HCT116 (cell line): ENCODE data around the gene KRTAP6-1. TPM values are rescaled to one million over a fixed set of nuclear protein-coding genes. Genes with fewer than 3 reads are reported as not detected.

Source experiments
- ATAC-seq: fragments of 200-7000 bp; cut with Tn5 transposase; 2 replicates; pipeline ENCODE4 v1.9.1; 2020; ENCODE audit warnings: mild to moderate bottlenecking, moderate library complexity
- BruUV-seq: library from RNA; stranded (reverse); fragments of 400-500 nt; replicated peaks from 2 replicates; lab custom pipeline; 2021; lab: Mats Ljungman, UMichigan
- CTCF ChIA-PET: fragments of 300-600 bp; sonication (Branson Sonifier 250); formaldehyde crosslinking; loops from one replicate; lab custom pipeline; 2021; ENCODE audit warnings: antibody characterized with exemption; lab: Charles Lee
- POLR2A ChIA-PET: fragments of 300-600, 350-600 bp; sonication (Branson Sonifier 250); formaldehyde crosslinking; loops from one replicate; lab custom pipeline; 2021; ENCODE audit warnings: antibody characterized with exemption; lab: Charles Lee
- RAD21 ChIA-PET, 2 experiments: fragments of 300-600 bp; sonication (Branson Sonifier 250); formaldehyde crosslinking; loops; one replicate each; lab custom pipeline; 2023; ENCODE audit warnings: low total read pairs in 2 of 2; ENCODE audit not compliant: uncharacterized antibody in 2 of 2, unreplicated experiment in 2 of 2, low non-redundant PET in 1 of 2; lab: Charles Lee
- DNase-seq: peaks from one replicate; pipeline ENCODE4 v3.0.0-alpha.2; 2010; ENCODE audit warnings: low read depth, low spot score
- H2AFZ ChIP-seq: fragments of 200-600 bp; shearing (Covaris generic), sonication (generic); 2 replicates; pipeline ENCODE4 v1.6.1; 2017; ENCODE audit warnings: low read depth, mixed run types, mixed read lengths, antibody characterized with exemption, low read length; ENCODE audit not compliant: poor library complexity, severe bottlenecking
- H3K27ac ChIP-seq: 2 replicates; pipeline ENCODE4 v1.5.1; 2012; ENCODE audit warnings: low read depth, low read length
- H3K27me3 ChIP-seq: fragments of 200-600 bp; sonication (generic); 2 replicates; pipeline ENCODE4 v1.6.1; 2016; ENCODE audit warnings: mixed run types, low read length, mixed read lengths; ENCODE audit not compliant: insufficient read depth
- H3K36me3 ChIP-seq, 2 experiments: fragments of 200-500 bp in 1 of 2; fragments of 200-600 bp in 1 of 2; sonication (Bioruptor generic) in 1 of 2; sonication (generic) in 1 of 2; 2 replicates each; pipeline versions ENCODE4 v1.5.1 to v1.6.1; 2014 to 2016; ENCODE audit warnings: low read length in 2 of 2, inconsistent platforms in 1 of 2, mixed read lengths in 1 of 2, mixed run types in 1 of 2; ENCODE audit not compliant: insufficient read depth in 2 of 2, control insufficient read depth in 1 of 2
- H3K4me1 ChIP-seq, 2 experiments: fragments of 200-600 bp in 1 of 2; sonication (generic) in 1 of 2; 2 replicates each; pipeline versions ENCODE4 v1.5.1 to v1.6.1; 2012 to 2017; ENCODE audit warnings: low read length in 2 of 2, inconsistent platforms in 1 of 2, mild to moderate bottlenecking in 1 of 2, mixed read lengths in 1 of 2, mixed run types in 1 of 2, moderate library complexity in 1 of 2; ENCODE audit not compliant: insufficient read depth in 2 of 2, control insufficient read depth in 1 of 2
- H3K4me2 ChIP-seq: fragments of 200-600 bp; sonication (generic); 2 replicates; pipeline ENCODE4 v1.6.1; 2017; ENCODE audit warnings: mixed run types, low read length, mixed read lengths
- H3K4me3 ChIP-seq, 2 experiments: fragments of 200-600 bp in 1 of 2; sonication (generic) in 1 of 2; replicated peaks in 1 of 2; 2 replicates each; pipeline ENCODE4 v1.5.1; 2011 to 2016; ENCODE audit warnings: low read length in 2 of 2, control low read depth in 1 of 2, low read depth in 1 of 2, mild to moderate bottlenecking in 1 of 2, mixed read lengths in 1 of 2, mixed run types in 1 of 2
- H3K79me2 ChIP-seq: fragments of 200-600 bp; sonication (generic); 2 replicates; pipeline ENCODE4 v1.6.1; 2017; ENCODE audit warnings: mild to moderate bottlenecking, mixed run types, low read length, moderate library complexity, mixed read lengths; ENCODE audit not compliant: insufficient read depth
- H3K9ac ChIP-seq: fragments of 200-600 bp; sonication (generic); 2 replicates; pipeline ENCODE4 v1.6.1; 2016; ENCODE audit warnings: low read length, mixed read lengths
- H3K9me2 ChIP-seq: fragments of 200-600 bp; sonication (generic), shearing (Covaris generic); 2 replicates; pipeline ENCODE4 v1.6.1; 2017; ENCODE audit warnings: mixed run types, mild to moderate bottlenecking, moderate library complexity; ENCODE audit not compliant: insufficient read depth
- H3K9me3 ChIP-seq, 2 experiments: fragments of 200-500 bp in 1 of 2; fragments of 200-600 bp in 1 of 2; sonication (Bioruptor generic) in 1 of 2; sonication (generic) in 1 of 2; 2 replicates each; pipeline ENCODE4 v1.6.1; 2014 to 2017; ENCODE audit warnings: low read length in 2 of 2, mixed read lengths in 2 of 2, inconsistent platforms in 1 of 2, low read depth in 1 of 2, mild to moderate bottlenecking in 1 of 2, mixed run types in 1 of 2, moderate library complexity in 1 of 2; ENCODE audit not compliant: control insufficient read depth in 1 of 2, insufficient read depth in 1 of 2
- H4K20me1 ChIP-seq: fragments of 200-600 bp; sonication (generic), shearing (Covaris generic); 2 replicates; pipeline ENCODE4 v1.6.1; 2017; ENCODE audit warnings: mixed run types, mild to moderate bottlenecking, moderate library complexity; ENCODE audit not compliant: insufficient read depth
- ATF3 ChIP-seq: IDR thresholded peaks from 2 replicates; pipeline ENCODE4 v1.6.1; 2012
- CBX3 ChIP-seq: IDR thresholded peaks from 2 replicates; pipeline ENCODE4 v1.6.1; 2012; ENCODE audit warnings: low read depth
- CTCF ChIP-seq, 3 experiments: fragments of 200-600 bp in 1 of 3; sonication (generic) in 1 of 3; IDR thresholded peaks in 2 of 3; conservative IDR thresholded peaks in 1 of 3; 2 replicates each; pipeline ENCODE4 v1.5.1; 2012 to 2017; ENCODE audit warnings: low read depth in 2 of 3, low read length in 2 of 3, antibody characterized with exemption in 1 of 3, borderline replicate concordance in 1 of 3, control low read depth in 1 of 3, mild to moderate bottlenecking in 1 of 3, mixed read lengths in 1 of 3, mixed run types in 1 of 3, moderate library complexity in 1 of 3; ENCODE audit not compliant: insufficient read depth in 1 of 3
- EGR1 ChIP-seq: IDR thresholded peaks from 2 replicates; pipeline ENCODE4 v1.6.1; 2012; ENCODE audit warnings: low read depth
- ELF1 ChIP-seq: IDR thresholded peaks from 2 replicates; pipeline ENCODE4 v1.6.1; 2012; ENCODE audit warnings: low read depth, borderline replicate concordance
- EZH2 ChIP-seq: fragments of 200-600 bp; sonication (generic); IDR thresholded peaks from 2 replicates; pipeline ENCODE4 v1.6.1; 2017; ENCODE audit warnings: antibody characterized with exemption, mixed run types
- FOSL1 ChIP-seq: IDR thresholded peaks from 2 replicates; pipeline ENCODE4 v1.6.1; 2012; ENCODE audit warnings: low read depth
- MAX ChIP-seq: IDR thresholded peaks from 2 replicates; pipeline ENCODE4 v1.6.1; 2012
- POLR2A ChIP-seq: IDR thresholded peaks from 2 replicates; pipeline ENCODE4 v1.7.0; 2011; ENCODE audit warnings: borderline replicate concordance; ENCODE audit not compliant: insufficient read depth, insufficient read length; ENCODE audit errors: extremely low read depth
- SRF ChIP-seq: IDR thresholded peaks from 2 replicates; pipeline ENCODE4 v1.6.1; 2012; ENCODE audit warnings: low read depth
- TCF7L2 ChIP-seq: IDR thresholded peaks from 2 replicates; pipeline ENCODE4 v1.7.0; 2011; ENCODE audit warnings: borderline replicate concordance, inconsistent platforms; ENCODE audit not compliant: insufficient read depth, insufficient read length; ENCODE audit errors: extremely low read depth
- YY1 ChIP-seq: IDR thresholded peaks from 2 replicates; pipeline ENCODE4 v1.6.1; 2011; ENCODE audit warnings: low read length, low read depth, moderate library complexity, mild to moderate bottlenecking; ENCODE audit not compliant: insufficient replicate concordance; ENCODE audit errors: extremely low read depth
- ZBTB33 ChIP-seq: IDR thresholded peaks from 2 replicates; pipeline ENCODE4 v1.6.1; 2011; ENCODE audit warnings: mild to moderate bottlenecking, low read length, moderate library complexity; ENCODE audit not compliant: insufficient replicate concordance; ENCODE audit errors: extremely low read depth
- intact Hi-C: fragments of 100-400 bp; cut with micrococcal nuclease; formaldehyde crosslinking; loops from 2 replicates; pipeline ENCODE4 v1.10.0; 2022
- total RNA-seq: library from RNA; stranded (reverse); gene quantifications from one replicate; pipeline ENCODE4 v1.2.1, GENCODE V29; 2021; ENCODE audit not compliant: unreplicated experiment

Gene KRTAP6-1
- total RNA-seq, 1 experiment from 2014 or later, result not detected

- no peak for TF ChIP-seq ZBTB33
- TF ChIP-seq CBX3, result no peak
- no peak for TF ChIP-seq EGR1
- no peak for TF ChIP-seq EZH2
- TF ChIP-seq POLR2A, result no peak
- no peak for TF ChIP-seq ATF3
- TF ChIP-seq MAX, result no peak
- TF ChIP-seq, all 23 proteins: peak for 0
- ChIA-PET CTCF (no interaction called here), RAD21 (no interaction called here), POLR2A (no interaction called here)
- H3K9me3 ChIP-seq, result peaks cover 6 to 11% of the 10 kb centered on the region in 2 experiments; a peak in 2 of 4 replicates
- no peaks in the 10 kb centered on the region for H3K36me3 ChIP-seq
- H3K4me3 ChIP-seq, result no peak within 1 kb of the TSS
- H2AFZ ChIP-seq, result no peak within 1 kb of the TSS
- ATAC-seq (no peak), DNase-seq (no peak)
- H3K27me3 ChIP-seq, result no peaks in the 10 kb centered on the region
- H4K20me1 ChIP-seq, result no peaks in the 10 kb centered on the region; the same call in 1 of the 2 replicates
- H3K9ac ChIP-seq, result no peak within 1 kb of the TSS
- H3K79me2 ChIP-seq, result no peaks in the 10 kb centered on the region
- no peaks in the 10 kb centered on the region for H3K4me1 ChIP-seq
- BruUV-seq, result no TSS peak
- H3K27ac ChIP-seq, result no peak within 1 kb of the TSS
- intact Hi-C loops, result no loop called here
- no peak within 1 kb of the TSS for H3K4me2 ChIP-seq
- no peaks in the 10 kb centered on the region for H3K9me2 ChIP-seq
Observed at GRCh38 chr21:30592140-30592539, 21.6 kb downstream of the KRTAP6-1 start, which contains the start of gene KRTAP6-3. KRTAP6-3 (plus strand) TSS chr21:30592440; CDS start chr21:30592446, 6 bp downstream.

GRCh38 chr21:30590297-30590696 lies 23.4 kb downstream of the KRTAP6-1 start, which contains the start of gene KRTAP22-2:
KRTAP22-2 (minus strand) TSS chr21:30590397.
- Histone ChIP-seq H3K27ac (no peak within 1 kb of the TSS), H3K9me3 (peaks cover 6 to 17% of the 10 kb centered on the region in 2 experiments; a peak in 2 of 4 replicates), H2AFZ (no peak within 1 kb of the TSS), H3K36me3 (no peaks in the 10 kb centered on the region), H3K9me2 (no peaks in the 10 kb centered on the region), H4K20me1 (no peaks in the 10 kb centered on the region; the same call in 1 of the 2 replicates), H3K9ac (no peak within 1 kb of the TSS), H3K27me3 (no peaks in the 10 kb centered on the region), H3K79me2 (no peaks in the 10 kb centered on the region), H3K4me3 (no peak within 1 kb of the TSS), H3K4me2 (no peak within 1 kb of the TSS), H3K4me1 (no peaks in the 10 kb centered on the region)
- ChIA-PET CTCF (no interaction called here), RAD21 (no interaction called here), POLR2A (no interaction called here)
- ATAC-seq (no peak), DNase-seq (no peak)
- BruUV-seq, result no TSS peak
- intact Hi-C loops, result no loop called here
- no peak for TF ChIP-seq CTCF (IDR thresholded peaks at IDR 0.05 in 2 of 3, conservative IDR thresholded peaks at IDR 0.05 in 1 of 3; ENCODE audit: borderline replicate concordance in 1 of 3, insufficient read depth in 1 of 3, low read depth in 2 of 3, low read length in 2 of 3)
- TF ChIP-seq FOSL1, result no peak
- TF ChIP-seq TCF7L2, result no peak
- no peak for TF ChIP-seq ELF1
- TF ChIP-seq SRF, result no peak
- TF ChIP-seq POLR2A, result no peak
- TF ChIP-seq ZBTB33, result no peak
- no peak for TF ChIP-seq YY1
- no peak for TF ChIP-seq EGR1
